ENCODE data around the gene STT3B. TPM values are rescaled to one million over a fixed set of nuclear protein-coding genes. Genes with fewer than 3 reads are reported as not detected.
"Not testable (repeated sequence)": the region's sequence is repeated elsewhere in the genome, so short reads cannot be mapped to it uniquely, and the experiment has no call there.

STT3B gene
- total and polyA plus RNA-seq, 3 donors from 2014 or later: 140 to 231 (median 178) TPM

GRCh38 chr3:31589228-31589627, 56.5 kb downstream of the STT3B start:
- Histone ChIP-seq H3K27ac (no peak overlapping the region), H3K27me3 (no peaks in the 10 kb centered on the region), H3K4me1 (no peaks in the 10 kb centered on the region), H3K4me3 (no peak overlapping the region), H3K9me3 (no peaks in the 10 kb centered on the region), H3K36me3 (ENCODE audit: low read depth, missing control alignments) (no peaks in the 10 kb centered on the region)
- intact Hi-C loops (cut with DNase I; ENCODE audit: low total_unique reads): no loop called here
- WGBS, 2 donors: 97 to 100% methylated on average over 2 of the region's 2 CpGs
- DNase-seq: no peak
- TF ChIP-seq POLR2A (IDR thresholded peaks at IDR 0.05): no peak
- TF ChIP-seq, protein P1, sequence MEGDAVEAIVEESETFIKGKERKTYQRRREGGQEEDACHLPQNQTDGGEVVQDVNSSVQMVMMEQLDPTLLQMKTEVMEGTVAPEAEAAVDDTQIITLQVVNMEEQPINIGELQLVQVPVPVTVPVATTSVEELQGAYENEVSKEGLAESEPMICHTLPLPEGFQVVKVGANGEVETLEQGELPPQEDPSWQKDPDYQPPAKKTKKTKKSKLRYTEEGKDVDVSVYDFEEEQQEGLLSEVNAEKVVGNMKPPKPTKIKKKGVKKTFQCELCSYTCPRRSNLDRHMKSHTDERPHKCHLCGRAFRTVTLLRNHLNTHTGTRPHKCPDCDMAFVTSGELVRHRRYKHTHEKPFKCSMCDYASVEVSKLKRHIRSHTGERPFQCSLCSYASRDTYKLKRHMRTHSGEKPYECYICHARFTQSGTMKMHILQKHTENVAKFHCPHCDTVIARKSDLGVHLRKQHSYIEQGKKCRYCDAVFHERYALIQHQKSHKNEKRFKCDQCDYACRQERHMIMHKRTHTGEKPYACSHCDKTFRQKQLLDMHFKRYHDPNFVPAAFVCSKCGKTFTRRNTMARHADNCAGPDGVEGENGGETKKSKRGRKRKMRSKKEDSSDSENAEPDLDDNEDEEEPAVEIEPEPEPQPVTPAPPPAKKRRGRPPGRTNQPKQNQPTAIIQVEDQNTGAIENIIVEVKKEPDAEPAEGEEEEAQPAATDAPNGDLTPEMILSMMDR (IDR thresholded peaks at IDR 0.05): no peak

DNA sequence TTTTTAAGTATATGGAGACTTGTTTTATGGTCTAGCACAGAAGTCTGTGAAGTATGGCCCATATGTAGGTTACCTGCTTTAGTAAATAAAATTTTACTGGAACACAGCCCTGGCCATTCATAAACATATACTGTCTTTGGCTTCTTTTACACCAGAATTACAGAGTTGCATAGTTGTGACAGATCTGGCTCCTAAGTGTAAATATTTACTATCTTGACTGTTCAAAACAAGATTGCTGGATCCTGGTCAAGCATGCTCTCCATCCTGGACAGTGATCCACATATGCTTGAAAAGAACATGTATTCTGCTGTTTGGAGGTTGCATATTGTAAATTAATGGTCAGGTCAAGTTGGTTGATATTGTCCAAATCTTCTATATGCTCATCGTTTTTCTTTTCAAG, 57.9 kb downstream of the STT3B start:
- intact Hi-C loops (cut with DNase I; ENCODE audit: low total_unique reads): no loop called here
- Histone ChIP-seq H3K9me3 (no peaks in the 10 kb centered on the region), H3K4me1 (no peaks in the 10 kb centered on the region), H3K27ac (no peak overlapping the region), H3K4me3 (no peak overlapping the region), H3K36me3 (ENCODE audit: low read depth, missing control alignments) (no peaks in the 10 kb centered on the region), H3K27me3 (no peaks in the 10 kb centered on the region)
- 90 to 92% methylated on average over 1 of the region's 1 CpG for WGBS, 2 donors
- DNase-seq: no peak
- no peak for TF ChIP-seq POLR2A (IDR thresholded peaks at IDR 0.05)
- TF ChIP-seq, protein P1 (IDR thresholded peaks at IDR 0.05): no peak

DNA sequence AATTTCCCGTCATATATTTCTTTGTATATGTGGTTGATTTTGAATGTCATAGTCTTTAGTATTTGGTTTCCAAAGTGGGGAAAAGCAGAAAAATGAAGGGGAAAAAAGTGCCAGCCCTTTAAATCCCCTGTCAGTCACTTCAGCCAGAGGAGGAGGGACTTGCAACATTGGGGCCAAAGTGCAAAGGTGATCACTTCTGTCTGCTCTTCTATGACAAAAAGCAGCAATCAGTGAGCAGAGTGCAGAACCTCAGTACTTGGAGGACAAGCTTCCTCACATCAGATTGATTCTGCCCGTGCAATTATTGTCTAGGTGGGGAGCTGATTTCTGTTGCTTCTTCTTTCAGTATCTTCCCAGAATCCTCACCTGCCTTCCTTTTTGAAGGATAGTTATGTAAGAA, 60.0 kb downstream of the STT3B start:
- DNase-seq: no peak
- 98 to 100% methylated on average over 2 of the region's 2 CpGs for WGBS, 2 donors
- Histone ChIP-seq H3K4me1 (no peaks in the 10 kb centered on the region), H3K36me3 (ENCODE audit: low read depth, missing control alignments) (no peaks in the 10 kb centered on the region), H3K27ac (no peak overlapping the region), H3K27me3 (no peaks in the 10 kb centered on the region), H3K4me3 (no peak overlapping the region), H3K9me3 (no peaks in the 10 kb centered on the region)
- TF ChIP-seq POLR2A (IDR thresholded peaks at IDR 0.05): no peak
- TF ChIP-seq, protein P1 (IDR thresholded peaks at IDR 0.05): no peak
- intact Hi-C loops (cut with DNase I; ENCODE audit: low total_unique reads): no loop called here

- Histone ChIP-seq H3K27me3 (no peaks in the 10 kb centered on the region), H3K4me1 (no peaks in the 10 kb centered on the region), H3K4me3 (no peak overlapping the region), H3K9me3 (no peaks in the 10 kb centered on the region), H3K27ac (no peak overlapping the region), H3K36me3 (ENCODE audit: low read depth, missing control alignments) (no peaks in the 10 kb centered on the region)
- no peak for DNase-seq
- intact Hi-C loops (cut with DNase I; ENCODE audit: low total_unique reads): no loop called here
- no peak for TF ChIP-seq POLR2A (IDR thresholded peaks at IDR 0.05)
- WGBS, 2 donors: 79 to 85% methylated on average over 1 of the region's 1 CpG
These were observed 63.5 kb downstream of the STT3B start for GRCh38 chr3:31596176-31596575.

- no peaks in the 10 kb centered on the region for H3K9me3 ChIP-seq
- intact Hi-C loops (cut with DNase I; ENCODE audit: low total_unique reads): no loop called here
- no peaks in the 10 kb centered on the region for H3K27me3 ChIP-seq
- 96% methylated on average over 3 of the region's 3 CpGs for WGBS, 2 donors
- H3K36me3 ChIP-seq (ENCODE audit: low read depth, missing control alignments): no peaks in the 10 kb centered on the region
- TF ChIP-seq, protein P1 (IDR thresholded peaks at IDR 0.05): no peak
- TF ChIP-seq POLR2A (IDR thresholded peaks at IDR 0.05): no peak
- H3K27ac ChIP-seq: no peak overlapping the region
- no peaks in the 10 kb centered on the region for H3K4me1 ChIP-seq
- no peak for DNase-seq
- no peak overlapping the region for H3K4me3 ChIP-seq
These were observed 67.7 kb downstream of the STT3B start for GRCh38 chr3:31600431-31600830.

GRCh38 chr3:31605333-31605732, 72.6 kb downstream of the STT3B start:
- H3K4me3 ChIP-seq; intact Hi-C loops (cut with DNase I; ENCODE audit: low total_unique reads); DNase-seq; H3K27me3 ChIP-seq; H3K4me1 ChIP-seq; H3K9me3 ChIP-seq; H3K27ac ChIP-seq; H3K36me3 ChIP-seq (ENCODE audit: low read depth, missing control alignments): not testable (repeated sequence)
- 95 to 100% methylated on average over 1 of the region's 1 CpG for WGBS, 2 donors
